Smooth muscle cell (in vitro differentiated cells): ENCODE measurements around the gene SNX30. TPM values are rescaled to one million over a fixed set of nuclear protein-coding genes. Genes with fewer than 3 reads are reported as not detected.

Experiments
- DNase-seq: peaks from one replicate; lab custom pipeline; 2025; ENCODE audit not compliant: unreplicated experiment; lab: John Stamatoyannopoulos, UW
- H2AFZ ChIP-seq: fragments of 200-600 bp; sonication (generic); 2 replicates; pipeline ENCODE4 v1.6.0; 2016; ENCODE audit warnings: antibody characterized with exemption, low read depth, mild to moderate bottlenecking
- H3F3A ChIP-seq: fragments of 200-600 bp; sonication (generic); 2 replicates; pipeline ENCODE4 v1.6.0; 2017; ENCODE audit warnings: antibody characterized with exemption, low read depth
- H3K27ac ChIP-seq: fragments of 200-600 bp; sonication (generic); 2 replicates; pipeline ENCODE4 v1.5.1; 2016; ENCODE audit warnings: low read depth, mild to moderate bottlenecking
- H3K27me3 ChIP-seq: fragments of 200-600 bp; sonication (generic); 2 replicates; pipeline ENCODE4 v1.6.1; 2016; ENCODE audit warnings: low read depth, mild to moderate bottlenecking
- H3K36me3 ChIP-seq: fragments of 200-600 bp; sonication (generic); 2 replicates; pipeline ENCODE4 v1.5.1; 2016; ENCODE audit warnings: low read depth
- H3K4me1 ChIP-seq: fragments of 200-600 bp; sonication (generic); 2 replicates; pipeline ENCODE4 v1.5.1; 2016; ENCODE audit warnings: low read depth
- H3K4me2 ChIP-seq: fragments of 200-600 bp; sonication (generic); 2 replicates; pipeline ENCODE4 v1.6.0; 2016; ENCODE audit warnings: mild to moderate bottlenecking
- H3K4me3 ChIP-seq: fragments of 200-600 bp; sonication (generic); 2 replicates; pipeline ENCODE4 v1.5.1; 2016; ENCODE audit warnings: mild to moderate bottlenecking
- H3K79me2 ChIP-seq: fragments of 200-600 bp; sonication (generic); 2 replicates; pipeline ENCODE4 v1.6.0; 2016; ENCODE audit warnings: low read depth, mild to moderate bottlenecking
- H3K9ac ChIP-seq: fragments of 200-600 bp; sonication (generic); 2 replicates; pipeline ENCODE4 v1.6.0; 2016; ENCODE audit warnings: low read depth
- H3K9me3 ChIP-seq: fragments of 200-600 bp; sonication (generic); replicated peaks from 2 replicates; pipeline ENCODE4 v1.5.1; 2016; ENCODE audit warnings: low read depth
- H4K20me1 ChIP-seq: fragments of 200-600 bp; sonication (generic); 2 replicates; pipeline ENCODE4 v1.6.0; 2016; ENCODE audit warnings: low read depth
- WGBS: methylation state at CpG from one replicate; pipeline ENCODE4 v1.1.7; 2016; ENCODE audit warnings: low lambda C conversion rate; 5-methylcytosine and 5-hydroxymethylcytosine counted together
- polyA plus RNA-seq: library from polyadenylated mRNA; unstranded; fragments of >200 nt; fragmentation: Nextera tagmentation; extraction: Ambion mirVana; gene quantifications from 2 replicates; pipeline ENCODE4 v1.2.1, GENCODE V29; 2016
- total RNA-seq: library from RNA; depleted of rRNA; stranded (reverse); fragments of >200 nt; gene quantifications from 2 replicates; pipeline ENCODE4 v1.2.3, GENCODE V29; 2014
- TF ChIP-seq, protein P1 (sequence below): fragments of 200-600 bp; sonication (generic); IDR thresholded peaks from 2 replicates; pipeline ENCODE4 v1.5.1; 2017; ENCODE audit warnings: borderline replicate concordance, mild to moderate bottlenecking, antibody characterized with exemption; ENCODE audit not compliant: insufficient read depth, poor library complexity, severe bottlenecking

The SNX30 gene
- total and polyA plus RNA-seq, 2 experiments from 2014 or later = 3.6 to 10.7 TPM

DNA sequence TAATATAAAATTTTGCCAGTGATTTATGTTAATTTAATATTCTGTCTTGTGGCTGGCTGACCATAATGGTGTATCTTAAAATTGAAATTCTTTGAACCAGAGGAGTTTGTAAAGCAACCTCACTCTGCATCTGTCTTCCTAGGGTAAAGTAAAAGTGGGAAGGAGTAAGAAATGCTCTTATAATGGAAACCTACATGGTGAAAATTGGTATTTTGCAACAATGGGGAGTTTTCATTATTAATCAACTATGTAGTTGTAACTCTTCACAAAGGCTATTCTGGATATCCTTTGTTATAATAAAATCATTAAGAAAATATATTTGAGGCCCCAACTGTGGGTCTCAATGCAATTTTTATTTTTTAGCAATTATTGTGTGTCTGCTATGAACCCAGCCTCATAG lies 44.2 kb downstream of the SNX30 start:
- TF ChIP-seq, protein P1, sequence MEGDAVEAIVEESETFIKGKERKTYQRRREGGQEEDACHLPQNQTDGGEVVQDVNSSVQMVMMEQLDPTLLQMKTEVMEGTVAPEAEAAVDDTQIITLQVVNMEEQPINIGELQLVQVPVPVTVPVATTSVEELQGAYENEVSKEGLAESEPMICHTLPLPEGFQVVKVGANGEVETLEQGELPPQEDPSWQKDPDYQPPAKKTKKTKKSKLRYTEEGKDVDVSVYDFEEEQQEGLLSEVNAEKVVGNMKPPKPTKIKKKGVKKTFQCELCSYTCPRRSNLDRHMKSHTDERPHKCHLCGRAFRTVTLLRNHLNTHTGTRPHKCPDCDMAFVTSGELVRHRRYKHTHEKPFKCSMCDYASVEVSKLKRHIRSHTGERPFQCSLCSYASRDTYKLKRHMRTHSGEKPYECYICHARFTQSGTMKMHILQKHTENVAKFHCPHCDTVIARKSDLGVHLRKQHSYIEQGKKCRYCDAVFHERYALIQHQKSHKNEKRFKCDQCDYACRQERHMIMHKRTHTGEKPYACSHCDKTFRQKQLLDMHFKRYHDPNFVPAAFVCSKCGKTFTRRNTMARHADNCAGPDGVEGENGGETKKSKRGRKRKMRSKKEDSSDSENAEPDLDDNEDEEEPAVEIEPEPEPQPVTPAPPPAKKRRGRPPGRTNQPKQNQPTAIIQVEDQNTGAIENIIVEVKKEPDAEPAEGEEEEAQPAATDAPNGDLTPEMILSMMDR = no peak
- H3F3A ChIP-seq = no peaks in the 10 kb centered on the region
- H2AFZ ChIP-seq = no peak overlapping the region
- no peak overlapping the region for H3K27ac ChIP-seq
- no peaks in the 10 kb centered on the region for H3K36me3 ChIP-seq
- no peak overlapping the region for H3K9ac ChIP-seq
- no peak for DNase-seq
- no peaks in the 10 kb centered on the region for H3K27me3 ChIP-seq
- peaks cover 12% of the 10 kb centered on the region for H4K20me1 ChIP-seq
- H3K4me3 ChIP-seq = no peak overlapping the region
- no peaks in the 10 kb centered on the region for H3K4me1 ChIP-seq
- H3K79me2 ChIP-seq = no peaks in the 10 kb centered on the region
- no peaks in the 10 kb centered on the region for H3K9me3 ChIP-seq
- H3K4me2 ChIP-seq = no peak overlapping the region

GRCh38 chr9:112795921-112796320 lies 45.4 kb downstream of the SNX30 start:
- H3F3A ChIP-seq = no peaks in the 10 kb centered on the region
- H3K4me1 ChIP-seq = no peaks in the 10 kb centered on the region
- H3K79me2 ChIP-seq = no peaks in the 10 kb centered on the region
- TF ChIP-seq, protein P1 = no peak
- no peak overlapping the region for H3K27ac ChIP-seq
- no peak overlapping the region for H3K9ac ChIP-seq
- H2AFZ ChIP-seq = no peak overlapping the region
- no peaks in the 10 kb centered on the region for H3K36me3 ChIP-seq
- no peak for DNase-seq
- no peaks in the 10 kb centered on the region for H3K27me3 ChIP-seq
- WGBS = 37% methylated on average over 4 of the region's 4 CpGs
- peaks cover 12% of the 10 kb centered on the region for H4K20me1 ChIP-seq
- no peak overlapping the region for H3K4me2 ChIP-seq
- H3K4me3 ChIP-seq = no peak overlapping the region
- no peaks in the 10 kb centered on the region for H3K9me3 ChIP-seq

DNA sequence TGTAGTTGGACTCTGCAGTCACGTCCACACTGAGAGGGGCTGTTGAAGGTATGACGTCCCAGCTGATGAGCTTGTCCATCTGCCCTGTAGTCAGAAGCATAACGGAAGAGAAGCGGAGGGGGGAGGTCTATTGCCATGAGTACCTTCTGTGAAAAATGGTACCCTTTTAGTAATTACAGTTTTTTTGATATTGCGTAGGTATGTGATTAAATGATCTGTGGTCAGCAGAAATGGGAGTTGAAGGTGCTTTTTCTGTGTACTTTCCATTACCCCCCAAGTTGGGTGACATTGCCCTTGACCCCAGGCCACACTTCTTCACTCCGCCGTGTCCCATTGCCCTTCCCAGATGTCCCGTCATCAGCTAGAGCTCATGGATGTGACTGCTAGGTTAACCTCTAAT lies 45.9 kb downstream of the SNX30 start:
- Histone ChIP-seq H3K27me3 (no peaks in the 10 kb centered on the region), H3K79me2 (no peaks in the 10 kb centered on the region), H3K9me3 (no peaks in the 10 kb centered on the region), H4K20me1 (peaks cover 12% of the 10 kb centered on the region), H3K4me3 (no peak overlapping the region), H3K4me2 (no peak overlapping the region), H2AFZ (no peak overlapping the region), H3K4me1 (no peaks in the 10 kb centered on the region), H3K27ac (no peak overlapping the region), H3F3A (no peaks in the 10 kb centered on the region), H3K36me3 (no peaks in the 10 kb centered on the region), H3K9ac (no peak overlapping the region)
- TF ChIP-seq, protein P1 = no peak
- no peak for DNase-seq
- WGBS = 96% methylated on average over 8 of the region's 8 CpGs

DNA sequence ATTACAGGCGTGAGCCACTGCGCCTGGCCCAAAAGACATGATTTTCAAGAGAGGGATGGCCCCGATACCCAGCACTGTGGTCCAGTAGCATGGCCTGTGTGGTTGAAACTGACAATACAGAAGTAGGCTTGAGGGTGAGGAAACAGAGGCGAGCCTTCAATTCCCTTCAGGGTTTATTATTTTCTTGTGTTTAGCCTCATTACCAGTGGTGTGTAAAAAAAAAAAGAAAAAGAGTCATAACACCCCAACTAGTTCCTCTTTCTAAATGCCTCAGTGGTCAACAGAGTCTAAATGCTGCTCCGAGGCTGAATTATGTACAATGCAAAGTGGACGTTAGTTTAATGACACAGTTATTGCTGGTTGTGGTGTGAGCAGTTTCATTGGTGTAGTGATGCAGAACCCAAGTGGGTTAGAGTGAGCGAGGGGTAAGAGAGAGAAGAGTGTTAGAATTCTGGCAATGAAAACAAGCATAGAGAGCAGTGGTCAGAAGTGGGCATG lies 58.8 kb downstream of the SNX30 start:
- Histone ChIP-seq H4K20me1 (no peaks in the 10 kb centered on the region), H3K4me2 (no peak overlapping the region), H3K4me3 (no peak overlapping the region), H3K79me2 (peaks cover 3% of the 10 kb centered on the region), H3K27me3 (no peaks in the 10 kb centered on the region), H3F3A (no peaks in the 10 kb centered on the region), H3K36me3 (no peaks in the 10 kb centered on the region), H3K4me1 (no peaks in the 10 kb centered on the region), H2AFZ (no peak overlapping the region), H3K9me3 (no peaks in the 10 kb centered on the region), H3K9ac (no peak overlapping the region), H3K27ac (no peak overlapping the region)
- DNase-seq = no peak
- WGBS = 97% methylated on average over 7 of the region's 7 CpGs
- TF ChIP-seq, protein P1 = no peak
